ENCODE data around the gene TRPM1.

- TF ChIP-seq CTCF (IDR thresholded peaks at IDR 0.05) = no peak
- no peak for TF ChIP-seq POLR2AphosphoS5 (IDR thresholded peaks at IDR 0.05)
- no peak for TF ChIP-seq POLR2A (IDR thresholded peaks at IDR 0.05)
Observed at GRCh38 chr15:31031471-31032067, 70.0 kb downstream of the TRPM1 start.
